MV-4-11 (cell line): ENCODE measurements around the gene BCL7A.

ENCODE experiments used
- DNase-seq: peaks from one replicate; lab custom pipeline; 2025; lab: John Stamatoyannopoulos, UW

BCL7A gene

GRCh38 chr12:122001466-122002209 lies 20.0 kb upstream of the BCL7A start:
- DNase-seq: no peak

- DNase-seq: peak; percentile 10
Measured at GRCh38 chr12:122003651-122004611, 17.8 kb upstream of the BCL7A start.

GRCh38 chr12:122004633-122005071 lies 17.0 kb upstream of the BCL7A start:
- DNase-seq: no peak

- DNase-seq: no peak
Measured at GRCh38 chr12:122005252-122005776, 16.4 kb upstream of the BCL7A start.

GRCh38 chr12:122006186-122006926 lies 15.3 kb upstream of the BCL7A start:
- DNase-seq: no peak

- no peak for DNase-seq
Measured at GRCh38 chr12:122009741-122010140, 11.9 kb upstream of the BCL7A start.

DNA sequence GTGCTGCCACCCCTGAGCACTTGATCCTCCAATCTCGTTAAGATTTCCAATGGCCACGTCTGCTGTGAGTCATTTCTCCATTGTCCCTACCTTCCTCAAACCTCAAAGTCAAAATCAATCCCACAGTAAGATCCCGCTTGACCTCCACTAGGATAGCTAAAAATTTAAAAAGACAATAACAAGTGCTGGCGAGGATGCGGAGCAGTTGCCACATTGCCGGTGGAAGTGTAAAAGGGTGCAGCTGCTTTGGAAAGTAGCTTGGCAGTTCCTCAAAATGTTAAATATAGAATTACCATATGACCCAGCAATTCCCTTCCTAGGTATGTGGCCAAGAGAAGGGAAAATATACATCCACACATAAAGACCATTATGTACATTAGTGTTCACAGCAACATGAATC lies 9.5 kb upstream of the BCL7A start:
- DNase-seq: peak; percentile 7

DNA sequence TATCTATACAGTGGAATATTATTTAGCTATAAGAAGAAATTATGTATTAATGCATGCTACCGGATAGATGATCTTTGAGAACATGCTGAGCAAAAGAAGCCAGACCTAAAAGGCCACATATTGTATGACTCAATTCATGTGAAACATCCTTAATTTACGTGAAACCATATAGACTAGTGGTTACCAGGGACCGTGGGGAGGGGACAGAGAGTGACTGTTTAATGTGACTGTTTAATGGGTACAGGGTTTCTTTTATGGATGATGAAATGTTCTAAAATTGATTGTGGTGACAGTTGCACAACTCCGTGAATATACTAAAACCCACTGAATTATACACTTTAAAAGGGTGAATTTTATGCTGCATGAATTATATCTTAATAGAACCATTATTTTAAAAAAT lies 8.5 kb upstream of the BCL7A start:
- peak; percentile 84 for DNase-seq

GRCh38 chr12:122013791-122014590 lies 7.7 kb upstream of the BCL7A start:
- DNase-seq: peak; percentile 65

DNA sequence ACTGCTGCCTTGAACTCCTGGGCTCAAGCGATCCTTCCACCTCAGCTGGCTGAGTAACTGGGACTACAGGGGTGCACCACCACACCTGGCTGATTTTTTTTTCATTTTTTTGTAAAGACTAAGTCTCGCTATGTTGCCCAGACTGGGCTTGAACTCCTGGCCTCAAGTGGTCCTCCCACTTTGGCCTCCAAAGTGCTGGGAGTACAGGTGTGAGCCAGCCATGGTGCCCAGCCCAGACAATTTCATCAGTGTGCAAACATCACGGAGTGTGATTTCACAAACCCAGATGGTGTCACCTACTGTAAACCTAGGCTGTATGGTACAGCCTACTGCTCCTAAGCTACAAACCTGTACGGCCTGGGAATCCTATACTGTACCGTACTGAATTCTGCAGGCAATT lies 6.9 kb upstream of the BCL7A start:
- no peak for DNase-seq

GRCh38 chr12:122018457-122018856 lies 3.2 kb upstream of the BCL7A start:
- DNase-seq: no peak

DNA sequence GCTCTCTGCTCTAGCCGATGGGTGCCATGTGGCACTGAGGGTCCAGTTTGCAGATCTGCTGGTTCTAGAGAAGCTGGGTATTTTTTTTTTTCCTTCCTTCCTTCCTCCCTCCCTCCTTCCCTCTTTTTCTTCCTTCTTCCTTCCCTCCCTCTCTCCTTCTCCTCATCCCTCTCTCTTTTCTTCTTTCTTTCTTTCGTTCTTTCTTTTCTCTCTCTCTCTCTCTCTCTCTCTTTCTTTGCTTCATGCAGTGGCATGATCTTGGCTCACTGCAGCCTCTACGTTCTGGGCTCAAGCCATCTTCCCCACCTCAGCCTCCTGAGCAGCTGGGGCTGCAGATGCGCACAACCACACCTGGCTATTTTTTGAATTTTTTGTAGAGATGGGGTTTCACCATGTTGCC lies 2.7 kb upstream of the BCL7A start:
- no peak for DNase-seq

- no peak for DNase-seq
Measured at GRCh38 chr12:122020795-122021192, 890 bp upstream of the BCL7A start.

GRCh38 chr12:122021193-122021821 lies 377 bp upstream of the BCL7A start:
- no peak for DNase-seq

DNA sequence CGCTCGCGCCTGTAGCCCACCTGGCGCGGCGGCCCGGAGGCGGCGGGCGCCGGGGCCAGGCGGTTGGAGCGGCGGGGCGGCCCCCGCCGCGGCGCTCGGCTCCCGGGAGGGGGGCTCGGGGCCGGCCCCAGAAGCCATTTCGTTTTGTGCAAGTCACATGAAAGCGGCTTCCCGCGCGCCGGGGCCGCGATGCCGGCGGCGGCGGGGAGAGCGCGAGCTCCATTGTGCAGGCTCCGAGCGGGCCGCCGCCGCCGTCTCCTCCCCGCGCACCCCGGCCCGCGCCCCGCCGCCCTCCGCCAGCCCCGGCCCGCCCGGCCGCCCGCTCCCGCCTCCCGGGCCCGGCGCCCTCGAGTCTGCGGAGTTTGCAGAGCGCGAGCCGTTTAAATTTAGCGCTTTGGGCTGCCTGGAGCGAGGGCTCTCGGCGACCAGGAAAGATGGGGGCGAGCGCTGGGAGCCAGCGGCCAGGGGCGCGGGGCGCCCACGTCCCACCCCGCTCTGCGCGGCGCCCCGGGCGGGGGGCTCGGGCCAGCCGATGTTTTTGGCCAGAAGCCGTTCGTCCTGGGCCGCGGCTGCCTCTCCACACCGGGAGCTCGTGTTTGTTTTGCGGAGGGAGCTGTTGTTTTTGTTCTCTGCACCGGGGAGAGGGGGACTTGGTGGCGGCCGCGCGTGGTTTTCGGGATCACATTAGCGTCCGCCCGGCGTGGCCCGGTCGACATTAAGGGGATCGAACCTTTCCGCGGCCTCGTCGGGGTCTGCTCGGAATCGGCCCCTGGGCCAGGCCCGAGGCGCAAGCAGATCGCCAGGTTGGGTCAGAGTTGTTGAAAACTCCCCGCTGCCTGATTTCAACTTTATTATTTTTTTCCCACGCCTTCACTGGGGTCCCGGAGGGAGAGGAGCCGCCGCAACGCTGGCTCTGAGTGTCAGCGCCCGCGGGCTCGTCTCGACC lies 982 bp downstream of the BCL7A start:
- no peak for DNase-seq

DNA sequence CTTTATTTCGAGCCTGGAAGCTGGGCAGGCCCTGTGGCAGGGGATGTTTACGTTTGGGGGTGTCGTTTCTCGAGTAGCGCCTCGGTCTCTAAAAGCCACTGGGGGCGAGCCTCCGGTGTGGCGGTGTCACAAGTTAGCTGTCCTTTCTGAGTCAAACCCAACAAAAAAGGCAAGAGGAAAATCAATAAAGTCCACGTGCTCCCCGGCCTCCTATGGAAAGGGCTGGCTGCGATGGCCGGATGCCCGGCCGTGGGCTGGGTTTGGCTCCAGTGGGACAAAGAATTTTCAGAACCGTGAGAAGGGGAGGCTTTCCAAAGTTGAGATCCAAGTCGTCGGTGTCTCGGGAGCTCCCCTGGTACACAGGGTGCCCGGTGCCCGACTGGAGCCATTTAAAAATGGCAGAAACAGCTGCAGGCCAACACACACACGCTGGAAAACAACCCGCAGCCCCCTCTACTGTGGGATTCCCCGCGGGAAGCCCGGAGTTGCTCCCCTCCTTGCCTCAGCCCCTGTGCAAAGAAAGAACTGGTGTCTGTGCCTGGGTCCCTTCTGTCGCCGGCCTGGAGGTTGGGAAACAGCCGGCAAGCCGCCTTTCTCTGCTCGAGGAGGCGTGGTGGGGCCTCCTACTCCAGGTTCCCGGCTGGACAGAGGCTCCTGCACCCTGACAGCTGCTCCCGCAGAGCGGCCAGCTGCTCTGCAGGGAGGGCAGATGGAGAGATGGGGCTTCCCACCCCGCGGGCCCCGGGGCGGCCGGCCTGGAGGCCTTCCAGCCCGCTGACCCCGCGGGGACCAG lies 1.9 kb downstream of the BCL7A start:
- DNase-seq: peak; percentile 22

GRCh38 chr12:122024132-122024785 lies 2.6 kb downstream of the BCL7A start:
- peak; percentile 1 for DNase-seq

GRCh38 chr12:122026706-122027333 lies 5.1 kb downstream of the BCL7A start:
- no peak for DNase-seq
